Measurements from ENCODE around the gene ECHS1. TPM values are rescaled to one million over a fixed set of nuclear protein-coding genes. Genes with fewer than 3 reads are reported as not detected.

The ECHS1 gene
- total and polyA plus RNA-seq, 9 of the 15 experiments (the other 6 are each of a cell fraction or from before 2014, with no cell fraction given) = 16.6 to 100 (median 68.1) TPM

- TF ChIP-seq ZNF175 (CRISPR knock-in tag; IDR thresholded peaks at IDR 0.05; ENCODE audit: low read depth) (no peak), ARNT (IDR thresholded peaks at IDR 0.05) (no peak), IRF9 (tag; IDR thresholded peaks at IDR 0.05) (no peak), ETS1 (conservative IDR thresholded peaks at IDR 0.05; ENCODE audit: control insufficient read depth, low read depth, low read length) (no peak), ZNF57 (CRISPR knock-in tag; IDR thresholded peaks at IDR 0.05) (no peak), U2AF2 (optimal IDR thresholded peaks at IDR 0.05; ENCODE audit: low read depth, low read length) (no peak), NR2F6 (CRISPR knock-in tag; IDR thresholded peaks at IDR 0.05) (no peak), ZNF407 (IDR thresholded peaks at IDR 0.05; ENCODE audit: low read depth) (no peak), BRD9 (IDR thresholded peaks at IDR 0.05; ENCODE audit: low read depth, partially characterized antibody) (no peak), ZC3H4 (CRISPR knock-in tag; IDR thresholded peaks at IDR 0.05; ENCODE audit: borderline replicate concordance) (no peak), ZNF133 (CRISPR knock-in tag; IDR thresholded peaks at IDR 0.05) (no peak), CHD1 (IDR thresholded peaks at IDR 0.05; ENCODE audit: low read length) (no peak), MCM2 (IDR thresholded peaks at IDR 0.05; ENCODE audit: low read depth) (no peak), ZNF41 (CRISPR knock-in tag; conservative IDR thresholded peaks at IDR 0.05) (no peak), NCOA4 (IDR thresholded peaks at IDR 0.05; ENCODE audit: partially characterized antibody) (no peak), HDAC1 (IDR thresholded peaks at IDR 0.05) (no peak)
These were observed 54.5 kb downstream of the ECHS1 start (continued) for GRCh38 chr10:133318494-133319127.
